Lower lobe of right lung (tissue), 2 donors: Measurements from ENCODE around the gene ADAT1. TPM values are rescaled to one million over a fixed set of nuclear protein-coding genes. Genes with fewer than 3 reads are reported as not detected.

Experiments used
- ATAC-seq, 2 donors: fragments of 200-7000 bp; cut with Tn5 transposase; one replicate each; pipeline ENCODE4 v1.9.1; 2020 to 2022; ENCODE audit warnings: mild to moderate bottlenecking in 2 of 2, moderate library complexity in 2 of 2
- DNase-seq: peaks from one replicate; pipeline ENCODE4 v3.0.0-alpha.2; 2020
- H3K27ac ChIP-seq: fragments of 200-600 bp; one replicate; pipeline ENCODE4 v1.8.0; 2022
- H3K27me3 ChIP-seq: fragments of 200-600 bp; one replicate; pipeline ENCODE4 v1.8.0; 2022; ENCODE audit warnings: low read depth
- H3K36me3 ChIP-seq: fragments of 200-600 bp; one replicate; pipeline ENCODE4 v1.8.0; 2022; ENCODE audit warnings: mild to moderate bottlenecking
- H3K4me1 ChIP-seq: fragments of 200-600 bp; one replicate; pipeline ENCODE4 v1.8.0; 2022
- H3K4me3 ChIP-seq: fragments of 200-600 bp; one replicate; pipeline ENCODE4 v1.8.0; 2022; ENCODE audit warnings: mild to moderate bottlenecking
- H3K9me3 ChIP-seq: fragments of 200-600 bp; one replicate; pipeline ENCODE4 v1.8.0; 2022
- CTCF ChIP-seq: fragments of 200-600 bp; IDR thresholded peaks from one replicate; pipeline ENCODE4 v1.8.0; 2022; ENCODE audit warnings: antibody characterized with exemption, mild to moderate bottlenecking
- intact Hi-C: fragments of 100-400 bp; cut with DNase I; formaldehyde crosslinking; loops from one replicate; pipeline ENCODE4 v1.11.0; 2022
- long read RNA-seq: library from polyadenylated mRNA; unstranded; transcript quantifications from one replicate; pipeline ENCODE4 v2.0.0, GENCODE V29; 2021
- total RNA-seq: library from RNA; stranded (reverse); fragmentation: NEBNext Ultra II Directional; extraction: Animal tissue kit (Norgen Biotek cat#: 25700); gene quantifications from one replicate; pipeline ENCODE4 v1.2.1, GENCODE V29; 2021
- donor health status: DM: no; HTN: yes; CAD: no; lungs with severe emphysema.

ADAT1 gene
- total RNA-seq: 50.2 TPM
- long read RNA-seq, transcript ADAT1-201 (11 exons, 1,869 nt): major isoform, 12 of 28 reads
- long read RNA-seq, partial matches to known transcripts: 13 of 28 reads
- long read RNA-seq, other reads (novel, unspliced or antisense): 3 of 28 reads

- ATAC-seq: peak; percentile 97 to 98
- DNase-seq: peak; percentile 100
- Histone ChIP-seq H3K36me3 (peaks cover 52% of the 10 kb centered on the region), H3K9me3 (no peaks in the 10 kb centered on the region), H3K4me1 (peaks cover 31% of the 10 kb centered on the region), H3K27me3 (no peaks in the 10 kb centered on the region), H3K27ac (peak within 1 kb of the TSS; percentile 95), H3K4me3 (peak within 1 kb of the TSS; percentile 88)
- no peak for TF ChIP-seq CTCF
- intact Hi-C loops: no loop called here
Observed at GRCh38 chr16:75622761-75623605, at the start of gene ADAT1. TSS of gene ADAT1 (minus strand) at chr16:75623281. CDS start at chr16:75620799, 2,482 bp downstream.

GRCh38 chr16:75667503-75667902 is 44.4 kb upstream of the ADAT1 start:
- ATAC-seq: no peak
- H3K4me3 ChIP-seq: no peak overlapping the region
- DNase-seq: no peak
- no peaks in the 10 kb centered on the region for H3K9me3 ChIP-seq
- H3K27me3 ChIP-seq: no peaks in the 10 kb centered on the region
- no peaks in the 10 kb centered on the region for H3K36me3 ChIP-seq
- no peak overlapping the region for H3K27ac ChIP-seq
- TF ChIP-seq CTCF: no peak
- no peaks in the 10 kb centered on the region for H3K4me1 ChIP-seq
- intact Hi-C loops: no loop called here

DNA sequence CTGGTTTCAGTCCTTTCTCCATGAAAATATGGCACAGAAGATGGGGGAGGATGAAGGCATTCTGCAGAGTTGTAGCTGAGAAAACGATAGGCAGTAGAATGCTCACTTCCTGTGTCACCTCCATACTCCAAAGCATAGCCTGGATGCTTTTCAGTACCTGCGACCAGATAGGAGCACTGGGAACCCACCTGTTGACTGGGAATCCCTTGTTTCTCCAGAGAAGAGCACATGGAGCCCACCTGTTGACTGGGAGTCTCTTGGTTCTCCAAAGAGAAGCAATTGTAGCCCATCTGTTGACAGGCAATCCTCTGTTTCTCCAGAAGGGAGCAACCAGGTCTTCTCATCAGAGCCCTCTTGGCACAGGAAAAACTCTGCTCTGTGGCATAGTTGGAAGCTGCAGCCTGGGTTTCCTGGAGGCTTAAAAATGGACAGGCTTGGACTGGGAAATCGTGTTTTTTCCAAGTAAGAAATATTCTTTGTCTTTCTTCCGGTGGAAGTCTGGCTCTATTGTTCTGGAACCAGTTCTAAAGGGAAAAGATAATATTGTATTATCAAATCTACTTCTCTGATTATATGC is 37.7 kb upstream of the ADAT1 start:
- Histone ChIP-seq H3K27ac (no peak overlapping the region), H3K4me1 (peaks cover 14% of the 10 kb centered on the region), H3K27me3 (no peaks in the 10 kb centered on the region), H3K36me3 (peaks cover 58% of the 10 kb centered on the region), H3K9me3 (no peaks in the 10 kb centered on the region), H3K4me3 (no peak overlapping the region)
- intact Hi-C loops: no loop called here
- ATAC-seq (no peak), DNase-seq (no peak)
- TF ChIP-seq CTCF: no peak

GRCh38 chr16:75660321-75660720 is 37.2 kb upstream of the ADAT1 start:
- peaks cover 63% of the 10 kb centered on the region for H3K36me3 ChIP-seq
- intact Hi-C loops: no loop called here
- DNase-seq: no peak

GRCh38 chr16:75658175-75658574 is 35.1 kb upstream of the ADAT1 start:
- intact Hi-C loops: no loop called here
- no peak for TF ChIP-seq CTCF
- H3K36me3 ChIP-seq: peaks cover 77% of the 10 kb centered on the region
- H3K27ac ChIP-seq: no peak overlapping the region
- peaks cover 21% of the 10 kb centered on the region for H3K4me1 ChIP-seq
- no peak overlapping the region for H3K4me3 ChIP-seq
- ATAC-seq (no peak), DNase-seq (no peak)
- no peaks in the 10 kb centered on the region for H3K9me3 ChIP-seq
- no peaks in the 10 kb centered on the region for H3K27me3 ChIP-seq

More at GRCh38 chr16:75660321-75660720, 37.2 kb upstream of the ADAT1 start:
- no peak overlapping the region for H3K4me3 ChIP-seq
- ATAC-seq: no peak
- TF ChIP-seq CTCF: no peak
- H3K9me3 ChIP-seq: no peaks in the 10 kb centered on the region
- no peak overlapping the region for H3K27ac ChIP-seq
- H3K4me1 ChIP-seq: peaks cover 14% of the 10 kb centered on the region
- no peaks in the 10 kb centered on the region for H3K27me3 ChIP-seq
